Activated CD4-positive, alpha-beta T cell treated with anti-CD3 and anti-CD28 coated beads for 1 hour (primary cell): ENCODE results near the gene ROM1.

Experiments
- DNase-seq: peaks from one replicate; pipeline ENCODE4 v3.0.0-alpha.2; 2020

The ROM1 gene

GRCh38 chr11:62652161-62653006, 39.3 kb downstream of the ROM1 start:
- DNase-seq: no peak

GRCh38 chr11:62654297-62654696, 41.2 kb downstream of the ROM1 start:
- no peak for DNase-seq

- no peak for DNase-seq
These were observed 43.9 kb downstream of the ROM1 start for GRCh38 chr11:62656796-62657429.

GRCh38 chr11:62664405-62665074, 51.5 kb downstream of the ROM1 start:
- peak; percentile 39 for DNase-seq
